HG02610 (cell line): Measurements from ENCODE around the gene ATG2A.
A peak's percentile ranks its signal among the peaks of the same experiment; 100 is the strongest.

Source experiments
- ATAC-seq: cut with Tn5 transposase; IDR thresholded peaks from one replicate; pipeline ENCODE4 v1.9.1; 2021; ENCODE audit warnings: mild to moderate bottlenecking, moderate library complexity; ENCODE audit not compliant: unreplicated experiment

Gene ATG2A

DNA sequence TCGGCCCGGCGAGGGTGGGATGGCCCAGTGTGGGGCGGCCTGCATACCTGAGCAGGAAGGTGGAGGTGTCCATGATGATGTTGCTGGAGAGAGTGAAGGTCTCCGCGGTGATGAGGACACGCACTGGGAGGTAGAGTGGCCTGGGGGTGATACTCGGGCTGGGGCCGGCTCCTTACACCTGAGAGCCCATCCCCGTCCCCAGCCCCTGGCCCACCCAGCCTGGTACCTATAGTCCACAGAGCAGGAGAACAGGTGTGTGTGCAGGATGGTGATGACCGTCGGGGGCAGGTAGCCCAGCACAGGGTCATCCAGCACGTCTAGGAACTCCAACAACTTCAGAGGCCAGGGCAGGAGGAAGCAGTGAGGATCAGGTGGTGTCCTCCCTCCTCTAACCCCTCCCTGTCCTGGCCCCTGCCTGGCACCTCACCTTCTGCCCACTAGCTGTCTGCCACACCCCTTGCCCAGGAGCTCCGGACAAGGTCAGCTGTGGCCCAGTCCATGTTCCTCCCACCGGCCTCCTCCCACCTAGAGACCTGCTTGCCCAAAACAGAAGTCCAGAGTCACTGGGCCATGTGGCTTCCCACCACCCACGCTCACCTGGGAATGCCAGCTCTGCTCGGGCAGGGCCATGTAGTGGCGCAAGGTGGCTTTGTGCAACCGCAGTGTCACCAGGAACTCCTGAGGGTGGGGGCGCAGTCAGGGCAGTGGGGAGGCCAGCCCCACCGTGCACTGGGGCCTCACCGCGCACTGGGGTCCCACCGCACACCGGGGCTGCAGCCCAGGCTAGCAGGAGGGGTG is 11.3 kb downstream of the ATG2A start:
- no peak for ATAC-seq

- no peak for ATAC-seq
These were observed 13.6 kb downstream of the ATG2A start for GRCh38 chr11:64903291-64903833.

GRCh38 chr11:64902102-64902900 is 14.7 kb downstream of the ATG2A start:
- no peak for ATAC-seq

- ATAC-seq, result no peak
These were observed 16.2 kb downstream of the ATG2A start for GRCh38 chr11:64900774-64901173.

- ATAC-seq, result no peak
These were observed 16.7 kb downstream of the ATG2A start for GRCh38 chr11:64900263-64900678.

DNA sequence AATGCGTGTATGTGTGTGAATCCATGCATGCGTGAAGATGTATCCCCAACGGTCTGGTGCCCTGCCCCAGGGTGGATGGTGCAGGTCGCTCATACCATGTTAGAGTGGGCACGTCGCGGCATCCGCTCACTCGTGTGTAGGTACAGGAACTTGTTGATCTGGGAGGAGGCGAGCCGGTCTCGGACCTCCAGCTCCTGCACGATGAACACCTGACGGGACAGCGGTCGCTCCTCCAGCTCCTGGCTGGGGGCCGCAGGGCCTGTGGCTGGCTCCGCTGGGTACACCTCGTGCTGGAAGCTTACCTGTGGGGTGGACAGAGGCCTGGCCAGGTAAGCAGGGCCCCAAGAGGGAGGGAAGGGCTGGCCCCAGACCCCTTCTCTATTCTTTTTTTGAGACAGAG is 18.5 kb downstream of the ATG2A start:
- ATAC-seq, result no peak

GRCh38 chr11:64898076-64898445 is 18.9 kb downstream of the ATG2A start:
- ATAC-seq, result no peak

- ATAC-seq, result no peak
These were observed 19.5 kb downstream of the ATG2A start for GRCh38 chr11:64897381-64898075.

DNA sequence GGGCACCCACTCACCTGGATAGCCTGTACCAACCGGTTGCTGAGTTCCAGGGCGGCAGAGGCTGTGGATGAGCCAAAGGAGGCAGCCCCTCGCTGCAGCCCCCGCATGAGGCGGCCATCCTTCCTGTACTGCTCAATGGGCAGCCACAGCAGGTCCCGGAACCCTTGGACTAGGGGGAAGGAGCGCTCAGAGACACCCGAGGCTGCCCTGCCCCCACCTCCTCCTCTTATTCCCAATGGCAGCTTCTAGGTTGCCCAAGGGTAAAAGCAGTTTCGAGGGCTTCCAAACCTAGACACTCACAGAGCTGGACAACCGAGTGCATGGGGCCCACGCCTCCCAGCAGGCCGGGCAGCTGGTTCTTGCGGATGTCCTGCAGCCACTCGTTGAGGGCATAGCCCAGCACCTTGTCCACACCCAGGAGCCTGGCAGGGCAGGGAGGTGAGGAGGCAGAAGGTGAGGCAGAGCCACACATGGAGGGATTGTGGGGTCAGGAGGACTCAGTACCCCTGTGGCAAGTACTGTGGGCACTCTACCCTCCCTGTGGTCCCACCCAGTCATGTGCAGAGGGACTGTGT is 20.5 kb downstream of the ATG2A start:
- no peak for ATAC-seq

DNA sequence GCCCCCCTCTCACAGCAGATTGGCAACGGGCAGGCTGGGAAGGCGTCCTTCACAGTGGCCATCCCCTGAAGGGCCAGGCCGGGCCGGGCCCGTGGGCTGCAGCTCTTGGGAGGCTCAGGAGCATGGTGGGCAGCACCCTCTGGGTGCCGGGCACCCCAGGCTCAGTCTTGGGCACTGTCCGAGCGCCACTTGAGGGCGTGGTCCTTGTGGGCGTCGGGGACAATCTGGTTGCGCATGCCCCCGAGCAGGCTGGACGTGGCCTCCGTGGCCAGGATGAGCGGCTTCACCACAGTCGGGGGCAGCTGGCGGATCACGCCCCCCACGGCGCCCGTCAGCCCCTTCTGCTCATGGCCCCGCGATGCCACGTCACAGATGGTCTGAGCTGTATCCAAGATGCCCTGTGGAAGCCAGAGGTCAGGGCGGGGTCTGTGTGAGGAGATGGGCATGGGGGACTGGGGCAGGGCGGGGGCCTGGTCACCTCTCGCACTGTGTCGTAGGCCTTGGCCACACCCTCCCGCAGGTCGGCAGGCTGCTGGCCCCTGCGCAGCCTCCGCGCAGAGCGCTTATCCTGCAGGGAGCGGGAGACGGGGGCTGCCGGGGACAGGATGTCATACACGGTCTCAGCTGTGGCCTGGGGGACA is 22.1 kb downstream of the ATG2A start:
- no peak for ATAC-seq

DNA sequence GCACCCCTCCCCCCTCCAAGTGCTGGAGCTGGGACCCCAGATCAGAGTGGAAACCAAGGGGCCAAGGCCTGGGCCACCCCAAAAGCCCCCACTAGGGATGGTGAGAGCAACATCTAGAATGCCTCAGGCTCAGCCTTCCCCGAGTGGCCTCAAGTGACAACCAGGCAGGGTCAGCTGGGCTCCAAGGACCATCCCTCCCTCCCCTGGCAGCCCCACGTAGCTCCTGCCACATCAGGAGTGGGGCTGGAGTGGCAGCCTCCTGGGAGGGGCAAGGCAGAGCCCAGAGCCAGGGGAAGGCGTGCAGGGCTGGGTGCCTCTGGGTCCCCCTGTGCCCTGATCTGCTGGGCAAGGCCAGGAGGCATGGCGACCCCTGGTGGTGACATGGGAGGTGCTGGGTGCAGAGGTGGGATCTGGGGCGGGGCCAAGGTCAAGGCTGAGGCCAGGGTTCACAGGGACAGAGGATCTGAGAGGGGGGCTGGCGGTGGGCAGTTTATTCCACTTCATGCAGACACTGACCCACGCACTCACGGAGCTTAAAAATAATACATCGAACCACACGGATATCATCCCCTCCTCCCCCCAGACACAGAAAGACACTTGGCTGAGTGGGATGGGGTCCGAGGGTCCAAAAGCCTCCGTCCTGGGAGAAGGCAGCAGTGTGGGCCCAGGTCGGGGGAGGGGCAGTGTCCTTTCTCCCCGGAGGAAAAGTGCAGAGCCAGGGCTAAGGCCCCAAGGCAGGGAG is 22.8 kb downstream of the ATG2A start:
- peak; percentile 59 for ATAC-seq

DNA sequence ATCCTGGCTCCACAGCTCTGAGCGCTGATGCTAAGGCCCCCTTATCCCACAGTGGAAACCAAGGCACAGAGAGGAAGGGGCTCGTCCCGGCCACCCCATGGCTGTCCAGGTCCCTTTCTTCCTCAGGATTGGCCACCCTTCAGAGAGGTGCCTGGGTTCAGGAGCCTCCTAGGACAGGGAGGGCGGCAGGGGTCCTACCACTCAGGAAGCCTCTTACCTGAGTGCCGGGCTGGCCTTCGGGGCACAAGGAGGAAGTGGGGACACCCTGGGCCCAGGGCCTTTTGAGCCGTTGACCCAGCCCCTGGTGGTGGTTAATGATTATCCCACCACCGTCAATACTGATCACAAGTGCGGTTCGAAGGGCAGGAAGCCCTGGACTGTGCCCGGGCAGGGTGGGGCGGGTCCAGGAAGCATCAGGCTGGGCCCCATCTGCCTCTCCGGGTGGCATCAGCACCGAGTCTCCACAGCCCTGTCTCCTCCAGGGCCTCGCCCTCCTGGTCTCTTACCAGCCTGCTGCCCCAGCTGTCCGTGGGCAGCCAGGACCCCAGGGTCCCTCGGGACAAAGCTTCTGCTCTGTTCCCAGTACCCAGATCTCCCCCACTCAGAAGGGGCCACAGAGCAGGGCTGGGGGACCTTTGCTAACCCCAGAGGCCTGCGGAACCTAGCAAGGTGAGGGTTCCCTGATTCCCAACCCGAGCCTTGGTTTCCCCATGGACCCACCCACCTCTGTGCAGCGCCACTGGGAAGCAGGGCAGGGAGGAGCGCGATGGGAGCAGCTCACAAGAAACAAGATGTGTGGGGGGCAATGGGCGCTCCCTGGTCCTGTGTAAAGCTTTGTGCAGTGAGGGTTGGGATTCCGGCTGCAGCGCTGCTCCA is 23.6 kb downstream of the ATG2A start:
- ATAC-seq, result no peak

DNA sequence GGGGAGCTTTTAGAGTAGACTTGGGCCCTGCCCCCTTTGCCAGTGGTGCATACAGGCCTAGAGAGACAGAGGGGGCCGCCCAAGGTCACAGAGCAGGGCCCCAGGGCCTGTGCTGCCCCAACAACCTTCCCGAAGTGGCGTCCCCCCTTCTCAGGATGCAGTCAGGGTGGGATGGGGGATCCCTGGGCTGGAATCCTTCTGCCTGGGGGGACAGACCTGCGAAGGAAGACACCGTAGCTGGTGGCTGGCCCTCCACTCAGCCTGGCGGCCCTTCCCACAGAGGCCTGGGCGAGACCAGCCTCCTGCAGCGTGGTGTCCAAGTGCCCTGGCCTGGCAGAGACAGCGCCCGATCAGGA is 24.2 kb downstream of the ATG2A start:
- ATAC-seq, result no peak

DNA sequence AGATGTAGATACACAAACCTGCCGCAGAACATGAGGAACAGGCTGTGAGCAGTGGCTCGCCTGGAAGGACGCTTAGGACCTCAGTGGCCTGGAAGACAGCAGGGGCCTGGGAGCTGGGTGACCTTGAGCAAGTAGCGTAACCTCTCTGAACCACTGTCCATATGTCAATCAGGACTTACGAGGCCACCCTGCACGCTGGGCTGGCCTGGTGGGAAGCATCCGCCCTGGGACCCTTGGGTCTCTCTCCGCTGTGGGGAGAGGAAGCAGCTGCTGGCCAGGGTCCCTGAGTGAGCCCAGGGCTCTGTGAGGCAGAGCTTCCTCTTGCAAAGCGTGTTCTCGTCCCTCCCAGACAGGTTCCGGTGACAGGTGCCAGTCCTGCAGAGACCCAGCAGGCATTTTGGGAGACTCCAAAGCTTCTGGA is 24.6 kb downstream of the ATG2A start:
- ATAC-seq, result no peak

DNA sequence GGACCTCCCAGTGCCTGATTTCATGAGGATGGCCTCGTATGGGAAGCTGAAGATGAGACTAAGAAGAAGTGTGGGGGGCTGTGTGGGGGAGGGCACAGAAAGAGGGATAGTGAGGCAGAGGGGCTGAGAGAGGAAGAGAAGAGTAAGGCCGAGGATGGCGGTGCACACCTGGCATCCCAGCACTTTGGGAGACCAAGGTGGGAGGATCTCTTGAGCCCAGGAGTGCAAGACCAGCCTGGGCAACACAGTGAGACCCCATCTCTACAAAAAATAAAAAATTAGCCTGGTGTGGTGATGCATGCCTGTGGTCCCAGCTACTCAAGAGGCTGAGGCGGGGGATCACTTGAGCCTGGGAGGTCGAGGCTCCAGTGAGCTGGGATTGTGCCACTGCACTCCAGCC is 25.1 kb downstream of the ATG2A start:
- ATAC-seq, result no peak

DNA sequence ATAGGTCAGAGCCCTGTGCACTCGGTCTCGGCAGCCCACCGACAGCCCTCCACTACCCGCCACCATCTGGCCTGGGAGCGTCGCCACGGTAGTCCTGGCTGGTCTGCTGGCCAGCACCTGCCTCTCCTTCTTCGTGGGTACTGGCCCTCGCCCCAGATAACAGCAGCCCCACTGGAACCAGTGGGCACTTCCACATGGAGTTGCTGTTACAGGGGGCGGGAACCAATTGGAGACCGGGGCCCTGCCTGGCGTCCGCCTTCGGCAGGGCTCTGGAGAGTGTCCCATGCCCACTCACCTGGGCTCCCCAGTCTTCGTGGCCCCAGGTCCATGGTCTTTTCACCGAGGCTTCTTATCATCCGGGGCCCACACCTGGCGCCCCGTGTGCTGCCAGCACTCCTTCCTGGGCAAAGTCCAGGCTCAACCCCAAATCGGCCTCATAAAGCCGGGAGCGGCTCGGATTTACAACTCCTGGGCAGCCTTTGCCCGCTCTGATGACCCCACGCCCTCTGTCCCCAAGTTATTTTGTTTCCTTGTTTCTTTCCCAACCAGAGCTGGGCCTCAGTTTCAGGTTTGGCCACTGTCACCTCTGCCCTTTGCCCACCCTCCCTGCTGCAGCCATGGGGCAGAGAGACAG is 25.7 kb downstream of the ATG2A start:
- ATAC-seq, result no peak

GRCh38 chr11:64890522-64890939 is 26.5 kb downstream of the ATG2A start:
- no peak for ATAC-seq

DNA sequence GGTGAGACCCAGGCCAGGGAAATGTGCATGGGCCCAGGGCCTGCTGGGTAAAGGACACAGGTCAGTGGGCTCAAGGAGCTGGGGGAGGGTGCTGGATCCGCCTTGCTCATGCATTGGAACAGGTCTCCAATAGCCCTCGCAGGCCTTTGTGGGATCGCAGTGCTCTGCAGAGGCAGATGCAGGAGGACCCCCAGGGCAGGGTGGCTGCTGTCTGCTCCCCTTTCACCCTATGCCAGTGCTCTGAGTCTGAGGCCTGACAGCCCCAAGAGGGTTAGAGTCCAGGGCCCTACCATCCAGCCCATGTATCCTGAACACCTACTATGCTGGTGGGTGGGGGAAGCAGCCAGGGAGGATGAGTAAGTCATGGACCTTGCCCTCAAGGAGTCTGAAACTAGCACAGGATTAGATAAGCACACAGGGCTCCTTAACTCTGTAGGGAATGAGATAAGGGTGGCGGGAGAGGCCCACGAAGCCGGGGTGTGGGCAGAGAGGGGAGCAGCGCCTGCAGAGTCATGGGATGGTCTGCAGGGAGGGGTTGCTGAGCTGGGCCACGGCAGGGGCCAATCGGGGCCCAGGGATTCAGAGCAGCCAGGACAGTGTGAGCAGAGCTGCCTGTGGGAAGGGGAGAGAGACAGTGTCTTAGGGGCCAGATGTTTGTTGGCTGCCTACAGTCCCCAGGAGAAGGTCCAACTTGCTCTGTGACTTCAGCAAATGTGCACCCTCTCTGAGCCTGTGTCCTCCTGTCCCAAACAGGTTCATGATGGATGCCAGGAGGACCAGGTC is 28.1 kb downstream of the ATG2A start:
- no peak for ATAC-seq
